Measurements from ENCODE around the gene PTX4.

The PTX4 gene

GRCh38 chr16:1510272-1510671, 21.5 kb upstream of the PTX4 start:
- TF ChIP-seq CTCF (IDR thresholded peaks at IDR 0.05): no peak
- Histone ChIP-seq H3K4me3 (peak overlapping the region; percentile 41), H3K27ac (peak overlapping the region; percentile 88 to 95)
- DNase-seq (ENCODE audit: low spot score): no peak

GRCh38 chr16:1509307-1510221, 20.8 kb upstream of the PTX4 start:
- no peak for TF ChIP-seq CTCF (IDR thresholded peaks at IDR 0.05)
- Histone ChIP-seq H3K27ac (peak overlapping the region; percentile 88 to 95), H3K4me3 (peak overlapping the region; percentile 41)
- DNase-seq (ENCODE audit: low spot score): peak; percentile 91

- Histone ChIP-seq H3K27ac (peak overlapping the region; percentile 88 to 95), H3K4me3 (no peak overlapping the region)
- TF ChIP-seq CTCF (IDR thresholded peaks at IDR 0.05): no peak
- no peak for DNase-seq (ENCODE audit: low spot score)
Measured at GRCh38 chr16:1508494-1509187, 19.9 kb upstream of the PTX4 start.

- no peak for TF ChIP-seq CTCF (IDR thresholded peaks at IDR 0.05)
- Histone ChIP-seq H3K27ac (no peak overlapping the region), H3K4me3 (no peak overlapping the region)
- DNase-seq (ENCODE audit: low spot score): no peak
Measured at GRCh38 chr16:1506494-1507213, 17.9 kb upstream of the PTX4 start.

GRCh38 chr16:1505912-1506311, 17.2 kb upstream of the PTX4 start:
- TF ChIP-seq CTCF (IDR thresholded peaks at IDR 0.05): no peak
- no peak overlapping the region for H3K4me3 ChIP-seq
- DNase-seq (ENCODE audit: low spot score): no peak
- no peak overlapping the region for H3K27ac ChIP-seq

GRCh38 chr16:1505073-1505844, 16.5 kb upstream of the PTX4 start:
- no peak for TF ChIP-seq CTCF (IDR thresholded peaks at IDR 0.05)
- DNase-seq (ENCODE audit: low spot score): no peak
- no peak overlapping the region for H3K27ac ChIP-seq
- H3K4me3 ChIP-seq: no peak overlapping the region

Data from coronary artery (tissue), 2 donors.